Naive B cell (primary cell): ENCODE data around the gene KIF6. TPM values are rescaled to one million over a fixed set of nuclear protein-coding genes. Genes with fewer than 3 reads are reported as not detected.

ENCODE experiments used
- ATAC-seq, 2 donors: fragments of 150-1000 bp; cut with Tn5 transposase; 2 replicates each; pipeline ENCODE4 v1.10.0; 2021; ENCODE audit warnings: low read depth in 2 of 2, mild to moderate bottlenecking in 2 of 2, moderate library complexity in 2 of 2
- DNase-seq: peaks from one replicate; pipeline ENCODE4 v3.0.0; 2022
- H3K27ac Mint-ChIP-seq, 6 donors: one replicate each; pipeline ENCODE4 v1.8.0; 2020 to 2022; ENCODE audit warnings: mild to moderate bottlenecking in 6 of 6, mixed read lengths in 6 of 6, moderate library complexity in 5 of 6, inconsistent platforms in 2 of 6
- H3K27me3 Mint-ChIP-seq, 3 donors: one replicate each; pipeline ENCODE4 v1.8.0; 2021 to 2022; ENCODE audit warnings: mixed read lengths in 3 of 3, mild to moderate bottlenecking in 1 of 3
- H3K36me3 Mint-ChIP-seq, 2 donors: one replicate each; pipeline ENCODE4 v1.8.0; 2020 to 2022; ENCODE audit warnings: mixed read lengths in 2 of 2, inconsistent platforms in 1 of 2, mild to moderate bottlenecking in 1 of 2
- H3K4me1 Mint-ChIP-seq, 3 donors: one replicate each; pipeline ENCODE4 v1.8.0; 2020 to 2022; ENCODE audit warnings: mixed read lengths in 3 of 3, inconsistent platforms in 1 of 3, mild to moderate bottlenecking in 1 of 3, moderate library complexity in 1 of 3
- H3K4me3 Mint-ChIP-seq, 8 donors: one replicate each; pipeline ENCODE4 v1.8.0; 2020 to 2022; ENCODE audit warnings: mild to moderate bottlenecking in 8 of 8, mixed read lengths in 8 of 8, moderate library complexity in 8 of 8, inconsistent platforms in 2 of 8
- H3K9me3 Mint-ChIP-seq, 7 donors: one replicate each; pipeline ENCODE4 v1.8.0; 2020 to 2022; ENCODE audit warnings: mixed read lengths in 7 of 7, mild to moderate bottlenecking in 5 of 7, inconsistent platforms in 2 of 7, moderate library complexity in 1 of 7
- polyA plus RNA-seq, 6 donors: library from polyadenylated mRNA; unstranded; fragments of 300-500 nt; fragmentation: Illumina TruSeq; gene quantifications; one replicate each; pipeline ENCODE4 v1.2.3, GENCODE V29; 2021; ENCODE audit warnings: low read depth in 6 of 6

KIF6 gene
- polyA plus RNA-seq, 6 donors from 2014 or later = 0.16 to 0.19 TPM; not detected in 4

DNA sequence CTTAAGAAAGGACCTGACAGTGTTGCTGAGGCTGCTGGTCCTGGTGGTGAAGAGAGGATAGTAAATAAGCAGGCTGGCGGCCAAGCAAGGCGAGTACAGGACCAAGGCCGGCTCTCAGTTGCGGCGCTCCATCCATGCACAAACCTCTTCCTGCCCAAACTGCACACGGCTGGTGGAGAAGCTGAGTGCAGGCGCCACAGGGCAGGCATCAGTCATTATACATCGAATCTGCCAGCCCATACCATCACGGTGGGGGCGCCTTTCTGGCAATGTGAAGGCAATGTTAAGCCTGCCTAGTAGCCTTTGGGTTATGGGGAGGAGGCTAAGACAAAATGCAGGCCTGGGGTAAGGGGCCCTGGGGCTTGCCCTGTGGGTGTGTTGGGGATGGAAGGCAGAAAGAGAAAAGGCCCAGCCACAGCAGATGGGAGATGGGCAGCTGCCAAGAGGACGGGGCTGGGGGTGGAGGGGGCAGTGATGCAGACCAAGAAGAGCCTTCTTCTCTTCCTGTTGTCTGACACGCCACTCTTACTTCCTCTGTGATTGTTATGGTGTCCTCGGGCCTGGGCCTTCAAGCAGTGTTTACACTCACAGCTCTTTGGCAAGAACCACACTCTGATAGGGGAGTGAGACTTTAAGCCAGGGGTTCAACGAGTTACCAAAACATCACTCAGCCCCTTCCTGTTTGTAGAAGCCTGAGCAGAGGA lies 382.4 kb downstream of the KIF6 start:
- peak; percentile 60 for DNase-seq
- peak overlapping the region in 5 of 6 donors; percentile 98 to 99 (median 99) for H3K27ac Mint-ChIP-seq
- H3K9me3 Mint-ChIP-seq = peaks cover 0 to 3% (median 0%) of the 10 kb centered on the region in 7 donors
- peaks cover 0 to under 1% (median 0%) of the 10 kb centered on the region in 3 donors for H3K27me3 Mint-ChIP-seq
- H3K4me1 Mint-ChIP-seq = peaks cover 13 to 39% (median 26%) of the 10 kb centered on the region in 3 donors
- peaks cover 0 to 8% of the 10 kb centered on the region in 2 donors for H3K36me3 Mint-ChIP-seq
- H3K4me3 Mint-ChIP-seq = peak overlapping the region in 5 of 8 donors; percentile 11 to 86 (median 72)
- ATAC-seq = peak; percentile 84 to 87

GRCh38 chr6:39341937-39342336 lies 383.3 kb downstream of the KIF6 start:
- H3K27ac Mint-ChIP-seq = no peak overlapping the region
- H3K4me3 Mint-ChIP-seq = no peak overlapping the region
- H3K27me3 Mint-ChIP-seq = peaks cover 0 to 10% (median 7%) of the 10 kb centered on the region in 3 donors
- peaks cover 0 to 8% of the 10 kb centered on the region in 2 donors for H3K36me3 Mint-ChIP-seq
- no peak for ATAC-seq
- DNase-seq = no peak
- H3K9me3 Mint-ChIP-seq = peaks cover 0 to 3% (median 0%) of the 10 kb centered on the region in 7 donors
- H3K4me1 Mint-ChIP-seq = peaks cover 18 to 46% (median 34%) of the 10 kb centered on the region in 3 donors

GRCh38 chr6:39341352-39341751 lies 383.9 kb downstream of the KIF6 start:
- Mint-ChIP-seq H3K27me3 (peaks cover 0 to 16% (median 7%) of the 10 kb centered on the region in 3 donors), H3K27ac (no peak overlapping the region), H3K4me1 (peaks cover 24 to 52% (median 40%) of the 10 kb centered on the region in 3 donors), H3K9me3 (peaks cover 0 to 3% (median 0%) of the 10 kb centered on the region in 7 donors), H3K36me3 (peaks cover 0 to 8% of the 10 kb centered on the region in 2 donors), H3K4me3 (no peak overlapping the region)
- ATAC-seq (no peak), DNase-seq (no peak)

- ATAC-seq (peak in 1 of 2 donors; percentile 25), DNase-seq (no peak)
- peaks cover 0 to 21% (median 7%) of the 10 kb centered on the region in 3 donors for H3K27me3 Mint-ChIP-seq
- peak overlapping the region in 5 of 8 donors; percentile 34 to 75 (median 55) for H3K4me3 Mint-ChIP-seq
- peaks cover 34 to 58% (median 46%) of the 10 kb centered on the region in 3 donors for H3K4me1 Mint-ChIP-seq
- peaks cover 0 to 3% (median 0%) of the 10 kb centered on the region in 7 donors for H3K9me3 Mint-ChIP-seq
- H3K36me3 Mint-ChIP-seq = peaks cover 0 to 8% of the 10 kb centered on the region in 2 donors
- H3K27ac Mint-ChIP-seq = peak overlapping the region in 5 of 6 donors; percentile 33 to 82 (median 54)
These were observed 385.2 kb downstream of the KIF6 start for GRCh38 chr6:39339868-39340550.

DNA sequence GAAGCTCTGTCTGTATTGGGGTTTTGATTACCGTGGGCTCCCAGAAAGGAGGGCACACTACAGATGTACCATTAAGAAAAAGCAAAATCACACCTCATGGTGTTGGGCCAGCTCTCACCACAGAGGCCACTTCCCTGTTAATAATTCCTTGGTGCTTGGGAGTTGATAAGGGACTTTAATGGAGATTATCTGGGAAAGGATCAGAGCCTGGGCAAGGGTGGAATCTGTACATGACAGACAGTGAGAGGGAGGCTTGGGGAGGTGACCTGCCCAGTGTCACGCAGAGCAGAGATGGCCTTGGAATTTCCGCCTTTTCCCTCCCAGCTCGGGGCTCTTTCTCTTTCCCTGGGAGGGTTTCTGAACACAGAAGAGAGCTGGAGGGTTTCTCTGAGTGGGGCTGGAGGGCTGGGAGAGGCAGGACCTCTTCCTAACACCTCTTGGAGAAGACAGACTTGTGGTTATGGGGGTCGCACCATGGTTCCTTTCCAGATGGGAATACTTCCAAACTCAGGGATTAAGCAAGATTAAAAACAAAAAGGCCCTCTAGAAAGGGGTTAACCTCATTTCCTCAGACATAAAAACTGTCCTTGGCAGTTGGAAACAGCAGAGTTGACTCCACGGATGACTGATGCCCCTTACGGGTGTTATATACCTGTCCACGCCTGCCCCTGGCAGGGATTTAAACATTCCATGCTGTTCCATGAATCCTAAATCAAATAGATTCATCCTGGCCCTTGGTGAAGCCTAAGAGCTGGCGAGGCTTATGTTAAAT lies 385.9 kb downstream of the KIF6 start:
- Mint-ChIP-seq H3K4me1 (peaks cover 38 to 51% (median 39%) of the 10 kb centered on the region in 3 donors), H3K4me3 (peak overlapping the region in 6 of 8 donors; percentile 26 to 74 (median 50)), H3K9me3 (peaks cover 0 to under 1% (median 0%) of the 10 kb centered on the region in 7 donors), H3K36me3 (peaks cover 0 to 2% of the 10 kb centered on the region in 2 donors), H3K27me3 (peaks cover 0 to 21% (median 7%) of the 10 kb centered on the region in 3 donors), H3K27ac (peak overlapping the region in 5 of 6 donors; percentile 49 to 81 (median 54))
- DNase-seq (no peak), ATAC-seq (no peak)

DNA sequence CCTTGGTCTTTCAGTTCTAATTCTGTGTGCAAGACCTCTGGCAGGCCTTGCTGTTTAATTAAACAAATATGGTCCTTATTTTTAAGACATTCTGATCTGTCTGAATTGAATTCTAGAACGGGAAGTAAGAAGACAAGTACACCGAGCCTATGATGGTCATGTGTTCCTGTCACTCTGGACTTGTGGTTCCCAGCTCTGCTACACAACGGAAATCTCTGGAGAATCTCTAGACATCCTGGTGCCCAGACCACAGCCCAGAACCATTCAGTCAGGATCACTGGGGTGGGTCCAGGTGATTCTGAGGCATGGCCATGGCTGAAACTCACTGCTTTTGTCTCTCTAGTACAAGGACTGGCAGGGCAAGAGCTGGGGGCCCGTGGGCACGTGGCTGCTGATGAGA lies 386.8 kb downstream of the KIF6 start:
- ATAC-seq (no peak), DNase-seq (no peak)
- Mint-ChIP-seq H3K27ac (peak overlapping the region in 2 of 6 donors; percentile 71 to 75), H3K4me1 (peaks cover 38 to 42% (median 39%) of the 10 kb centered on the region in 3 donors), H3K36me3 (no peaks in the 10 kb centered on the region), H3K27me3 (peaks cover 0 to 21% (median 7%) of the 10 kb centered on the region in 3 donors), H3K9me3 (no peaks in the 10 kb centered on the region), H3K4me3 (peak overlapping the region in 4 of 8 donors; percentile 27 to 69 (median 34))

DNA sequence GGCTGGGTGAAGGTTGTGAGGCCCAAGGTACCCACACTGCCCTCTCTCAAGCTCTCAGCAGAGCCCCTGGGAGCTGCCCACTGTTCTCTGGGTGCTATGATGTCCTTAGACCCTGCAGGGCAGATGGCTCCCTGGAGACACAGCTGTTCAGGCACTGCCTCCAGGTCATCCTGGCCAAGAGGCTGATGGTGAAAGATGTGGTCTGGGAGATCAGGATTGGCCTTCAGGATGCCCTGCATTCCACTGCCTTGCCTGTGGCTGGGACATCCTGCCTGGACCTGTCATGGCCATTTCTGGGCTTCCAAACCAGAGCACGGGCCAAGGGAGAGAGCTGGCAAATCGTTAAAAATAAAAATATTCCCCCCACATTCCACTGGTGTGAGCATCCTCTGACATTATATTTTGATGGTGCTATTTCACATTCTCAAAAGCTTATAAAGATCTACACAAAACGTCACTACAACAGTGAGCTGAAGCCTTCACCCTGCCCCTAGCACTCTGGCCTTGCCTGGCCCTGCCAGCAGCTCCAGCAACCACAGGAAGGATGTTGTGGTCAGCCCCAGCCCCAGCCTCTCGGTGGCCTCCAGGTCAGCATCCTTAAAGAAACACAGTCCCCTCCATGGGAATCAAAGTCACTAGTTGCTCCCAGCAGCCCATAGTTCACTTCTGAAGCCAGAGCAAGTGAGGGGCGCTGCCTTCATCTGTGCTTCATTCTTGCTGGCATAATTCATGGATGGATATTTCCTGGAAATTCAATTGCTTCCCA lies 389.2 kb downstream of the KIF6 start:
- peak overlapping the region in 3 of 6 donors; percentile 42 to 83 (median 65) for H3K27ac Mint-ChIP-seq

DNA sequence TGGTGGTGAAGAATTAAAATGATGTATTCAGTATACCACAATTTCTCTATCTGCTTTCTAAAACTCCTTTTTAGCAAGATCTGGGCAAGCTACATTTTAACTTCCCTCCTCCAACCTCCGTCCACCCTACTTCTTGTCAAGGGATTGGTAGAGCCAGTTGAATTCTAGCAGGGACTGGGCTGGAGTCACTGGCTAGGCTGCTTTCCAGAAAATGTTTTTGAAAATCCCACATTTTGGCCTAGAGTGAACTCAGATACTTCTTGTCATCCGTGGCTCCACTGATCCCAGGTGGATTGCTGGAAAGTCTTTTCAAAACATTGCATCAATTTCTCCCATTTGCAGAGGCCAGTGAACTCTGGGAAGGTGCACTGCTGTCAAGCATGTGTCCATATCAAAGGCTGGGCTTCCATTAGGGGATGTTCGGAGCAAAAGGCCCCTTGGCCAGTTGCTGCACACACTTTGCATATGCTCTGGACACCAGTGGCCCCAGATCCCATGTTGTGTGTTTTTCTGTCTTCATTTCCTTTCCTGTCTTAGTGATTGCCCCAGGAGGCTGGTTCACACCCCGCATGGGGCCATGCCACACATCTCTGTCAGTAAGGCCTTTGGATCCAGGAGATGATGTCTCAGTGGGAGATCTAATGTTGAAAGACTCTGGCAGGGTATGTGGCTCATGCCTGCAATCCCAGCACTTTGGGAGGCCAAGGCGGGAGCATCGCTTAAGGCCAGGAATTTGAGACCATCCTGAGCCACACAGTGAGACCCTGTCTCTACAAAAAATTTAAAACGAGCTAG lies 391.4 kb downstream of the KIF6 start:
- peaks cover 9 to 30% (median 14%) of the 10 kb centered on the region in 3 donors for H3K27me3 Mint-ChIP-seq
- H3K4me1 Mint-ChIP-seq = peaks cover 39 to 58% (median 53%) of the 10 kb centered on the region in 3 donors
- H3K36me3 Mint-ChIP-seq = no peaks in the 10 kb centered on the region
- ATAC-seq = no peak
- peak overlapping the region in 1 of 6 donors; percentile 47 for H3K27ac Mint-ChIP-seq
- no peak for DNase-seq
- no peak overlapping the region for H3K4me3 Mint-ChIP-seq
- peaks cover 0 to 3% (median 0%) of the 10 kb centered on the region in 7 donors for H3K9me3 Mint-ChIP-seq

More for the DNA sequence above, 389.2 kb downstream of the KIF6 start:
- peaks cover 38 to 44% (median 42%) of the 10 kb centered on the region in 3 donors for H3K4me1 Mint-ChIP-seq
- H3K36me3 Mint-ChIP-seq = no peaks in the 10 kb centered on the region
- peaks cover 0 to 2% (median 0%) of the 10 kb centered on the region in 7 donors for H3K9me3 Mint-ChIP-seq
- peak overlapping the region in 4 of 8 donors; percentile 1 to 48 (median 20) for H3K4me3 Mint-ChIP-seq
- no peak for DNase-seq
- peaks cover 5 to 30% (median 14%) of the 10 kb centered on the region in 3 donors for H3K27me3 Mint-ChIP-seq
- ATAC-seq = no peak

DNA sequence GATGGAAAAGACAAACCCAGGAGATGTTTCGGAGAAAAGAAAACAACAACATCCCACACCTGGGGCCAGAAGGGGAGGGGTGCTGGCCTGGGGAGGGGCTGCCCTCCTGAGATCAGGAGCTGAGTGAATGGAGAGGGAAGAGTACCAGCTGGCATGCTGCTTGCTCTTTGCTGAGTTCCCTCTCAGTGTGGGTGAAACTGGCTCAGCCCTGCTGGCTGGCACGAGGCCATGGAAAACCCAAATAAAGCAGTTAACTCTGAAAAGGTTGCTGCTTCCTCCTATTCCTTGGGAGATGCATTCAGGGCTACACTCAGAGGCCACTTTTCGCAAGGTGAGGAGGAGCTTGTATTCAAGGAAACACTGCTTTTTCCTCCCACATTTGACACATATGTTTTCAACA lies 394.7 kb downstream of the KIF6 start:
- Mint-ChIP-seq H3K4me1 (peaks cover 14 to 26% (median 21%) of the 10 kb centered on the region in 3 donors), H3K27ac (peak overlapping the region in 4 of 6 donors; percentile 7 to 92 (median 46)), H3K4me3 (peak overlapping the region in 2 of 8 donors; percentile 26 to 57), H3K9me3 (peaks cover 0 to 3% (median 0%) of the 10 kb centered on the region in 7 donors), H3K36me3 (peaks cover 0 to under 1% of the 10 kb centered on the region in 2 donors), H3K27me3 (peaks cover 9 to 33% (median 19%) of the 10 kb centered on the region in 3 donors)
- ATAC-seq (peak in 1 of 2 donors; percentile 8), DNase-seq (no peak)

GRCh38 chr6:39330057-39330456 lies 395.2 kb downstream of the KIF6 start:
- H3K4me3 Mint-ChIP-seq = peak overlapping the region in 3 of 8 donors; percentile 24 to 57 (median 26)
- peaks cover 0 to 5% of the 10 kb centered on the region in 2 donors for H3K36me3 Mint-ChIP-seq
- ATAC-seq (peak; percentile 69 to 92), DNase-seq (peak; percentile 30)
- peaks cover 9 to 38% (median 24%) of the 10 kb centered on the region in 3 donors for H3K27me3 Mint-ChIP-seq
- H3K27ac Mint-ChIP-seq = peak overlapping the region in 4 of 6 donors; percentile 7 to 92 (median 46)
- peaks cover 14 to 25% (median 20%) of the 10 kb centered on the region in 3 donors for H3K4me1 Mint-ChIP-seq
- H3K9me3 Mint-ChIP-seq = peaks cover 0 to 3% (median 0%) of the 10 kb centered on the region in 7 donors

- DNase-seq (no peak), ATAC-seq (no peak)
- peaks cover 0 to 6% of the 10 kb centered on the region in 2 donors for H3K36me3 Mint-ChIP-seq
- H3K27ac Mint-ChIP-seq = no peak overlapping the region
- peaks cover 0 to 3% (median 0%) of the 10 kb centered on the region in 7 donors for H3K9me3 Mint-ChIP-seq
- no peak overlapping the region for H3K4me3 Mint-ChIP-seq
- peaks cover 14 to 20% (median 20%) of the 10 kb centered on the region in 3 donors for H3K4me1 Mint-ChIP-seq
- peaks cover 14 to 37% (median 23%) of the 10 kb centered on the region in 3 donors for H3K27me3 Mint-ChIP-seq
These were observed 397.1 kb downstream of the KIF6 start for GRCh38 chr6:39328066-39328465.
